ENCODE measurements around the gene EYA3. TPM values are rescaled to one million over a fixed set of nuclear protein-coding genes. Genes with fewer than 3 reads are reported as not detected.
A peak's percentile ranks its signal among the peaks of the same experiment; 100 is the strongest.

Gene EYA3
- total RNA-seq, 2 donors from 2014 or later = 16.7 to 19.4 TPM

GRCh38 chr1:27959792-27960603 is 128.4 kb downstream of the EYA3 start, which contains the start of gene XKR8:
TSS of gene XKR8 (plus strand) at chr1:27959973. CDS start at chr1:27960070, 97 bp downstream.
- Histone ChIP-seq H3K36me3 (no peaks in the 10 kb centered on the region), H3K9me3 (no peaks in the 10 kb centered on the region), H3K4me1 (replicated peaks) (peaks cover 5% of the 10 kb centered on the region), H3K27me3 (replicated peaks; ENCODE audit: insufficient read depth) (no peaks in the 10 kb centered on the region), H3K4me3 (peak within 1 kb of the TSS; percentile 62 to 72), H3K27ac (peak within 1 kb of the TSS; percentile 91 to 93)
- intact Hi-C loops (cut with DNase I) = no loop called here
- WGBS = 3% methylated on average over 63 of the region's 68 CpGs
- TF ChIP-seq POLR2AphosphoS5 (IDR thresholded peaks at IDR 0.05) (no peak), POLR2A (IDR thresholded peaks at IDR 0.05) (peak; percentile 57), CTCF (IDR thresholded peaks at IDR 0.05) (peak in 3 of 4 experiments; percentile 49 to 85 (median 74))
- DNase-seq (ENCODE audit: low spot score) = peak; percentile 74

GRCh38 chr1:27958513-27958912 is 129.9 kb downstream of the EYA3 start:
- TF ChIP-seq POLR2A (IDR thresholded peaks at IDR 0.05) (no peak), CTCF (IDR thresholded peaks at IDR 0.05) (no peak), POLR2AphosphoS5 (IDR thresholded peaks at IDR 0.05) (no peak)
- 93% methylated on average over 26 of the region's 26 CpGs for WGBS
- Histone ChIP-seq H3K27me3 (replicated peaks; ENCODE audit: insufficient read depth) (no peaks in the 10 kb centered on the region), H3K4me1 (replicated peaks) (peaks cover 5% of the 10 kb centered on the region), H3K4me3 (no peak overlapping the region), H3K9me3 (no peaks in the 10 kb centered on the region), H3K36me3 (no peaks in the 10 kb centered on the region), H3K27ac (no peak overlapping the region)
- no peak for DNase-seq (ENCODE audit: low spot score)
- intact Hi-C loops (cut with DNase I) = no loop called here

GRCh38 chr1:27957655-27958054 is 130.8 kb downstream of the EYA3 start:
- H3K27me3 ChIP-seq (replicated peaks; ENCODE audit: insufficient read depth) = no peaks in the 10 kb centered on the region
- no peaks in the 10 kb centered on the region for H3K9me3 ChIP-seq
- no peaks in the 10 kb centered on the region for H3K36me3 ChIP-seq
- intact Hi-C loops (cut with DNase I) = no loop called here
- no peak overlapping the region for H3K27ac ChIP-seq
- H3K4me1 ChIP-seq (replicated peaks) = peaks cover 5% of the 10 kb centered on the region
- WGBS = 89% methylated on average over 5 of the region's 5 CpGs
- no peak for DNase-seq (ENCODE audit: low spot score)
- TF ChIP-seq CTCF (IDR thresholded peaks at IDR 0.05) (no peak), POLR2A (IDR thresholded peaks at IDR 0.05) (no peak), POLR2AphosphoS5 (IDR thresholded peaks at IDR 0.05) (no peak)
- no peak overlapping the region for H3K4me3 ChIP-seq

GRCh38 chr1:27956761-27957160 is 131.6 kb downstream of the EYA3 start:
- DNase-seq (ENCODE audit: low spot score) = no peak
- Histone ChIP-seq H3K27me3 (replicated peaks; ENCODE audit: insufficient read depth) (no peaks in the 10 kb centered on the region), H3K36me3 (no peaks in the 10 kb centered on the region), H3K9me3 (no peaks in the 10 kb centered on the region), H3K4me1 (replicated peaks) (peaks cover 5% of the 10 kb centered on the region), H3K4me3 (no peak overlapping the region), H3K27ac (no peak overlapping the region)
- intact Hi-C loops (cut with DNase I) = no loop called here
- WGBS = 93% methylated on average over 6 of the region's 6 CpGs
- TF ChIP-seq CTCF (IDR thresholded peaks at IDR 0.05) = no peak
- no peak for TF ChIP-seq POLR2AphosphoS5 (IDR thresholded peaks at IDR 0.05)
- no peak for TF ChIP-seq POLR2A (IDR thresholded peaks at IDR 0.05)

- TF ChIP-seq POLR2A (IDR thresholded peaks at IDR 0.05) = no peak
- TF ChIP-seq POLR2AphosphoS5 (IDR thresholded peaks at IDR 0.05) = no peak
- TF ChIP-seq CTCF (IDR thresholded peaks at IDR 0.05) = no peak
- WGBS = 87% methylated on average over 6 of the region's 6 CpGs
- Histone ChIP-seq H3K27me3 (replicated peaks; ENCODE audit: insufficient read depth) (no peaks in the 10 kb centered on the region), H3K36me3 (no peaks in the 10 kb centered on the region), H3K4me3 (no peak overlapping the region), H3K9me3 (no peaks in the 10 kb centered on the region), H3K27ac (no peak overlapping the region), H3K4me1 (replicated peaks) (no peaks in the 10 kb centered on the region)
- no peak for DNase-seq (ENCODE audit: low spot score)
- intact Hi-C loops (cut with DNase I) = no loop called here
Observed at GRCh38 chr1:27955076-27955475, 133.3 kb downstream of the EYA3 start.
